Testis (tissue), 3 donors: ENCODE data around the gene ANKRD33. TPM values are rescaled to one million over a fixed set of nuclear protein-coding genes. Genes with fewer than 3 reads are reported as not detected.

Source experiments
- DNase-seq: peaks from one replicate; pipeline ENCODE4 v3.0.0-alpha.2; 2019
- H3K27ac ChIP-seq, 2 donors: fragments of 200-600 bp; sonication (generic); one replicate each; pipeline ENCODE4 v1.5.1; 2019
- H3K27me3 ChIP-seq: fragments of 200-600 bp; sonication (generic); one replicate; pipeline ENCODE4 v1.5.1; 2019
- H3K36me3 ChIP-seq: fragments of 200-600 bp; sonication (generic); one replicate; pipeline ENCODE4 v1.5.1; 2017; ENCODE audit warnings: low read depth; ENCODE audit errors: missing control alignments
- H3K4me1 ChIP-seq: fragments of 200-600 bp; sonication (generic); one replicate; pipeline ENCODE4 v1.5.1; 2019
- H3K4me3 ChIP-seq, 2 donors: fragments of 200-600 bp; sonication (generic); one replicate each; pipeline ENCODE4 v1.5.1; 2017 to 2019
- H3K9me3 ChIP-seq: fragments of 200-600 bp; sonication (generic); one replicate; pipeline ENCODE4 v1.5.1; 2017
- POLR2A ChIP-seq: fragments of 450-650 bp; IDR thresholded peaks from one replicate; pipeline ENCODE4 v1.6.1; 2017; ENCODE audit warnings: antibody characterized with exemption, mild to moderate bottlenecking, moderate library complexity
- WGBS, 2 donors: methylation state at CpG; one replicate each; pipeline ENCODE4 v1.1.5; 2018; 5-methylcytosine and 5-hydroxymethylcytosine counted together
- intact Hi-C: fragments of 100-400 bp; cut with DNase I; formaldehyde crosslinking; loops from one replicate; pipeline ENCODE4 v1.15.1; 2023; ENCODE audit warnings: low total_unique reads
- polyA plus RNA-seq: library from polyadenylated mRNA; stranded (reverse); fragments of 350-450 nt; fragmentation: Illumina TruSeq; extraction: RNeasy Lipid Tissue Mini Kit (QIAGEN cat#74804); gene quantifications from one replicate; pipeline ENCODE4 v1.2.3, GENCODE V29; 2014; ENCODE audit warnings: low read depth, low replicate concordance; ENCODE audit not compliant: insufficient read depth
- total RNA-seq, 2 donors: library from RNA; depleted of rRNA; stranded (reverse); fragments of >200 nt; gene quantifications; one replicate each; pipeline ENCODE4 v1.2.3, GENCODE V29; 2016
- TF ChIP-seq, protein P1 (sequence below), 3 experiments: fragments of 450-650 bp in 2 of 3; fragments of 200-600 bp in 1 of 3; sonication (generic) in 1 of 3; IDR thresholded peaks; one replicate each; pipeline ENCODE4 v1.5.1; 2016 to 2019; ENCODE audit warnings: antibody characterized with exemption in 3 of 3, mild to moderate bottlenecking in 2 of 3, moderate library complexity in 1 of 3

Gene ANKRD33
- total and polyA plus RNA-seq, 3 donors from 2014 or later, result 0.25 to 0.68 TPM; not detected in 1

DNA sequence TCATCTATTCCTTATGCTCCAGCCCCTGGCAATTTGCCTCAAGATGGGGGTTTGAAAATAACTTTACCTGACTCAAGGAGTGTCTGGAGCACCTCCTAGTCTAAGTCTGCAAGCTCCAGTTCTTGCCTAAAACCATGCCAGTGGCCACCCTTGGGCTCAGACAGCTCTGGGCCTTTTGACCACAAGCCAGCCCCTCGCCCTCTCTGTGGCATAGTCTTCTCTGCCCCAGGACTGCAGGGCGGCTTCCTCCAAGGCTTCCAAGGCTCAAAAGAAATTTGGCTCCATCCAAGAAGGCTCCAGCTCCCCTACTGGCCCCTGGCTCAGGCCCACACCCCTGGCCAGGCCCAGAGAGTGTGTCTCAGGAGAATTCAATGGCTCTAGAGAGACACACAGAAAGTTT lies 34.2 kb downstream of the ANKRD33 start:
- Histone ChIP-seq H3K9me3 (no peaks in the 10 kb centered on the region), H3K4me1 (peaks cover 19% of the 10 kb centered on the region), H3K36me3 (no peaks in the 10 kb centered on the region), H3K27ac (no peak overlapping the region), H3K4me3 (no peak overlapping the region), H3K27me3 (no peaks in the 10 kb centered on the region)
- no peak for TF ChIP-seq POLR2A
- TF ChIP-seq, protein P1, sequence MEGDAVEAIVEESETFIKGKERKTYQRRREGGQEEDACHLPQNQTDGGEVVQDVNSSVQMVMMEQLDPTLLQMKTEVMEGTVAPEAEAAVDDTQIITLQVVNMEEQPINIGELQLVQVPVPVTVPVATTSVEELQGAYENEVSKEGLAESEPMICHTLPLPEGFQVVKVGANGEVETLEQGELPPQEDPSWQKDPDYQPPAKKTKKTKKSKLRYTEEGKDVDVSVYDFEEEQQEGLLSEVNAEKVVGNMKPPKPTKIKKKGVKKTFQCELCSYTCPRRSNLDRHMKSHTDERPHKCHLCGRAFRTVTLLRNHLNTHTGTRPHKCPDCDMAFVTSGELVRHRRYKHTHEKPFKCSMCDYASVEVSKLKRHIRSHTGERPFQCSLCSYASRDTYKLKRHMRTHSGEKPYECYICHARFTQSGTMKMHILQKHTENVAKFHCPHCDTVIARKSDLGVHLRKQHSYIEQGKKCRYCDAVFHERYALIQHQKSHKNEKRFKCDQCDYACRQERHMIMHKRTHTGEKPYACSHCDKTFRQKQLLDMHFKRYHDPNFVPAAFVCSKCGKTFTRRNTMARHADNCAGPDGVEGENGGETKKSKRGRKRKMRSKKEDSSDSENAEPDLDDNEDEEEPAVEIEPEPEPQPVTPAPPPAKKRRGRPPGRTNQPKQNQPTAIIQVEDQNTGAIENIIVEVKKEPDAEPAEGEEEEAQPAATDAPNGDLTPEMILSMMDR (IDR thresholded peaks at IDR 0.05), result no peak
- intact Hi-C loops, result no loop called here
- WGBS, 2 donors, result 88 to 95% methylated on average over 2 of the region's 2 CpGs
- DNase-seq, result no peak

DNA sequence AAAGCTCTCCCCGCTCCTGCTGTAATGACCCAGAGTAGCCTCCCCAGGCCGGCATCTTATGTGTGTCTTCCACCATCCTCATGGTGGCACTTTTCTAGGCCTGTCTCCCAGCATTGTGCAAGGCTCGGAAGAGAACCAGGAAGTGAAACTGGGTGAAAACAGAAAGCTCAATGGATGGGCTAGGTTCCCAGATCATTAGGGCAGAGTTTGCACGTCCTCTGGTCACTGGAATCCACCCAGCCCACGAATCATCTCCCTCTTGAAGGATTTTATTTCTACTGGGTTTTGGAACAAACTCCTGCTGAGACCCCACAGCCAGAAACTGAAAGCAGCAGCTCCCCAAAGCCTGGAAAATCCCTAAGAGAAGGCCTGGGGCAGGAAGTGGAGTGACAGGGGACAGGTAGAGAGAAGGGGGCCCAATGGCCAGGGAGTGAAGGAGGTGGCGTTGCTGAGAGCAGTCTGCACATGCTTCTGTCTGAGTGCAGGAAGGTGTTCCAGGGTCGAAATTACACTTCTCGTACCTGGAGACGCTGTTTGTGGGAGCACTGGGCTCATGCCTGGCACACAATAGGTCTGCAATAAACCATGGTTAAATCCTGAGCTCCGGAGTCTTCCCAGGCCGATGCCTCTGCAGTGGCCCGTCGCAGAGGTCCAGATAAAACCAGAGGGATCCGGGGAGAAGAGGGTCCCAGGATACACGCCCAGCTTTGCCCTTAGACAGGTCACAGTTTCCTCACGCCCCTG lies 35.0 kb downstream of the ANKRD33 start:
- Histone ChIP-seq H3K4me3 (no peak overlapping the region), H3K36me3 (no peaks in the 10 kb centered on the region), H3K27ac (peak overlapping the region in 1 of 2 donors; percentile 62), H3K9me3 (no peaks in the 10 kb centered on the region), H3K27me3 (no peaks in the 10 kb centered on the region), H3K4me1 (peaks cover 14% of the 10 kb centered on the region)
- WGBS, 2 donors, result 71 to 72% methylated on average over 8 to 16 of the region's 16 CpGs
- TF ChIP-seq, protein P1 (IDR thresholded peaks at IDR 0.05), result no peak
- TF ChIP-seq POLR2A, result no peak
- intact Hi-C loops, result no loop called here
- DNase-seq, result peak; percentile 54

DNA sequence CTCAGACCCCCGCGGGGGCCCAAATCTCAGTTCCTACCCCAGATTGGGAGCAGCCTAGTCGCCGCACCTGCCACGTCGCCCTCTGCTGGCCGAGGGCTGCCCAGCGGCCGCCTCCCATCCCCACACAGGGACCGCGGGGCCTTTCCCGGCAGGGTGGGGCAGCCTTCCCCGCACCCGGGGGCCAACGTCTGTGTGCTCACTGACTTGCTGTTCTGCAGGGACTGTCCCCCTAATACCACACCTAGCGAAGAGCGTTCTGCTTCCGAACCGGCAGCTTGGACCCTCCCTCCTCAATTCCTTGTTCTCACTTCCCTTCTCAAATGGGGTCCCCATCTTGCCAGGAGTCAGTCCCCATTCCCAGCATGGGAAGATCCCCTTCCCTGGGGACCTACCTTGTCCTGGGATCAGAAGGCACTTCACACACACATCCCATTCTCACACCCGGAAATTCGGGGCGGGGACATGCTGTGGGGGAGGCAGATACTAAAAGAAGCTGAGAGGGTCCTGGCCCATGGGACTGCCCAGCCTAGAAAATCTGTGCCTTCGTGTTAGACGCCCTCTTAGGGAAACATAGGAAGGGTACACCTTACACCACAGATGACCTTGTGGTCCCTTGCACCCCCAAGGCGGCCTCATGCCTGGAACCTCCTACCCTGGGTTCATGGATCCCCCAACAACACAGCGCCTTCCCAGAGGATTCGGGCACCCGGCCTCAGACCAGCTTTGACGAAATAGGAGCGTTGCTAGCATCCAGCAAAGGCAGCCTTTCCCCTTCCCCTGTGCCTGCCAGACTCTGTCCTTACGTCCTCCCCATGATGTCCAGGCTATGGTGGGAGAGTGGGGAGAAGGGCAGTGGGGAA lies 35.8 kb downstream of the ANKRD33 start:
- no peaks in the 10 kb centered on the region for H3K9me3 ChIP-seq
- H3K4me1 ChIP-seq, result peaks cover 10% of the 10 kb centered on the region
- intact Hi-C loops, result no loop called here
- H3K4me3 ChIP-seq, result no peak overlapping the region
- H3K36me3 ChIP-seq, result no peaks in the 10 kb centered on the region
- DNase-seq, result peak; percentile 53
- no peak for TF ChIP-seq POLR2A
- TF ChIP-seq, protein P1 (IDR thresholded peaks at IDR 0.05), result peak; percentile 50 to 80 (median 60)
- H3K27ac ChIP-seq, result peak overlapping the region in 1 of 2 donors; percentile 62
- whole genome bisulfite sequencing, 2 donors, result 53 to 56% methylated on average over 24 to 31 of the region's 31 CpGs
- H3K27me3 ChIP-seq, result no peaks in the 10 kb centered on the region

DNA sequence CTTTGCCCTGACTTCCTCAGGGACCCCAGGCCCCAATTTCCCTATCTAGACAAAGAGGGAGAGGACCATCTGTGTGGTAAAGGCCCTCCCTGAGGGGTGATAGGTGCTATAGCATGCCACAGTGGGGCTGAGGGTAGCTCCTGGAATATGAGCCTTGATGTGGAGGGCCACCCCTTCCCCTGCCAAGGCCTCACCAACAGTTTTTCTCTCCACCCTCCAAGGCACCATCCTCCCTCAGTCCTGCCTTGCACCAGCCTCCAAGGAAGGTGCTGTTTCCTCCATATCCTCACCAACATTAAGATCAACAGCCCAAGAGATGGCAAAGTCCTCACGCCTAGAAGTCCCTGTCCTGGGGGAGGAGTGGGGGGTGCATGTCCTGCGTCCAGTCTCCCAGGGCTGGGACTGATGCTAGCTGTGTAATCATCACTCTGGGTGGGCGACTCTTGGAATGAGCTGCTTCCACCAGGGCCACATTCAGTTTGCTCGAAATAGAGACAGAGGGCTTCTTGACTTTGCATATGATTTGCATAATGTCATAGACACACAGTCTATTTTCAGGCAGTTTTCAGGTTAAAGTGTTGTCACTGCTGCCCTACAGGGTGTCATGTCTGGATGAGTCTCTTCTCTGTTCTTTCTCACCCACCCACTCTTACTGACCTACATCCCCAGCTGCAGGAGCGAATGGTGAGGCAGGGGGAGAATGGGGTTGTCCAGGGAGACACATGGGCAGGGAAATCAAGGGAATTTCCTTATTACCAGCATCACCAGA lies 36.8 kb downstream of the ANKRD33 start:
- Histone ChIP-seq H3K4me1 (peaks cover 10% of the 10 kb centered on the region), H3K36me3 (no peaks in the 10 kb centered on the region), H3K4me3 (no peak overlapping the region), H3K27ac (no peak overlapping the region), H3K27me3 (no peaks in the 10 kb centered on the region), H3K9me3 (no peaks in the 10 kb centered on the region)
- no peak for TF ChIP-seq POLR2A
- TF ChIP-seq, protein P1 (IDR thresholded peaks at IDR 0.05), result no peak
- DNase-seq, result no peak
- 85 to 91% methylated on average over 5 of the region's 5 CpGs for WGBS, 2 donors
- intact Hi-C loops, result no loop called here
